ENCODE measurements around the gene PHF21A.

PHF21A gene

DNA sequence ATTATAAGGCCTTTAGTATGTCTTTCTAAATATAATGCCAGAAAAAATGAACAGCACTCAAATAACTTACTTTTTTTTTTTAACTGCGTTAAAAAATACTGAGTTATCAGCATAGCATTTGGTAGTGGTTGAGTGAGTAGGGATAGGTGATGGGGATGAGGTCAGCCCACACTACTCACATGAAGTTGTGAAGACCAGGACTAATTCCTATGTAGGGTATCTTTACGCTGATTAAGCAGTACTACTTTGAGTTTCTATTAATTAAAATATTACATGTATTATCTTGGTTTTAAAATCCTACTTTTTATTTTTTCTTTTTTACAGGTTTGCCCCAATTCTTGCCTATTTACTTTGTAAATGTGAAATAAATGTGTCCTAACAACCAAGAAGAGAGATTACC lies 13.5 kb downstream of the PHF21A start:
- Histone ChIP-seq H3K27me3 (ENCODE audit: control insufficient read depth, insufficient read depth, low read length) (no peaks in the 10 kb centered on the region), H3K27ac (ENCODE audit: low read depth, low read length) (no peak overlapping the region), H3K9me3 (ENCODE audit: control insufficient read depth, insufficient read depth, low read depth, low read length) (no peaks in the 10 kb centered on the region), H3K4me3 (ENCODE audit: low read depth, low read length) (no peak overlapping the region), H3K4me1 (ENCODE audit: control insufficient read depth, insufficient read depth, low read length) (peaks cover 21% of the 10 kb centered on the region), H3K36me3 (ENCODE audit: control insufficient read depth, insufficient read depth, low read length) (no peaks in the 10 kb centered on the region), H3K9ac (ENCODE audit: low read length) (no peak overlapping the region)

DNA sequence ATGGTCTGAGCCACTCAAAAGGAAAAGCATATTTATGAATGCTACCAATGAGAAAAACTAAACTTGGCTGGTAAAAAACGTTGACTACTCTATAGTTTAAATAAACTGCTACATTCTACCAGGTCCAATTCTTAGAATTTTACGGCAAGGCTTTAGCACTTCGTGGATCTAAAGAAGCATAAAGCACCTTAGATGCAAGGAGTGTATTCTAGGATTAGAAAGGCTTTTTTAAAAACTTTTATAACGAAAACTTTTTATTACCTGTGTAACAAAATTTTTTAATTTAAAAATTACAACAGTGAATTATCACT lies 13.9 kb downstream of the PHF21A start:
- Histone ChIP-seq H3K27me3 (ENCODE audit: control insufficient read depth, insufficient read depth, low read length) (no peaks in the 10 kb centered on the region), H3K27ac (ENCODE audit: low read depth, low read length) (no peak overlapping the region), H3K36me3 (ENCODE audit: control insufficient read depth, insufficient read depth, low read length) (no peaks in the 10 kb centered on the region), H3K4me1 (ENCODE audit: control insufficient read depth, insufficient read depth, low read length) (peaks cover 21% of the 10 kb centered on the region), H3K9ac (ENCODE audit: low read length) (no peak overlapping the region), H3K9me3 (ENCODE audit: control insufficient read depth, insufficient read depth, low read depth, low read length) (no peaks in the 10 kb centered on the region), H3K4me3 (ENCODE audit: low read depth, low read length) (no peak overlapping the region)

DNA sequence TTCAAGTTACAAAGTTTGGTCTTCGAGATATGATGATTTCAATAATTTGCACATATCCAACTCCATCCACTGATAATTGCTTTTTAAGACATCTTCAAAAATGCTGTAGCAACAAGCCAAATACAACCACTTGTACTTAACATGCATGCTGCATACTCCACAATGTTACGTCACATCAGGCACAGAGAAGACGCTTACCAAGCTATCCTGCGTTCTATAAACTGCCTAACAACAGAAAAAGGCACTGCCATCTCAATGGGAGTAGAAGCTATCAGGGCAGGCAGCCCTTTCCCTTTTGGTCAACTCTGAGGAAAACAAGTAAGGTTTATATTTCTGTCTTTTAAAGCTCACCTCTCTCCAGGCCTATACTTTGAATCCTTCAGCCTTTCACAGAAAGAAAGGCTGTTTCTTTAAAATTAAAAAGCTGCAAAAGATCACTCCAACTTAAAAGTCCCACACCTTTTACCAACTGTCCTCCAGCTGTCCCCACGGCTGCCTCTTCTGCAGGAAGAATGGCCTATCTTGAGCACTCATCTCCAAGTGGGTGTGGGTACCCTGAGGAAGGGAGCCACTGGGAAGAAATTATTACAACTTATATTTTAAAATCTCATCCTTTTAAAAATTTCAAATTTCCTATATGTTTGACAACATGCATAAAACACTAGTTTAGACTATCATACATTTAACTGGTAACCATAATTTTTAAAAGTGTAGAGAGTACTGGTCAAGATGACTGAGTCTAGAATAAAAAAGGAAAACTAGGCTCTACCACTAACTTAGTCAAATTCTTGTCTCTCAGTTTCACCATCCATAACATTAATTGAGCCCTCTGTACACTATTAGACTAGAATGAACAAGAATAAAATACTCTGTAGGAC lies 14.5 kb downstream of the PHF21A start:
- no peaks in the 10 kb centered on the region for H3K36me3 ChIP-seq (ENCODE audit: control insufficient read depth, insufficient read depth, low read length)
- no peak overlapping the region for H3K9ac ChIP-seq (ENCODE audit: low read length)
- H3K4me1 ChIP-seq (ENCODE audit: control insufficient read depth, insufficient read depth, low read length) = peaks cover 21% of the 10 kb centered on the region
- H3K27me3 ChIP-seq (ENCODE audit: control insufficient read depth, insufficient read depth, low read length) = no peaks in the 10 kb centered on the region
- no peaks in the 10 kb centered on the region for H3K9me3 ChIP-seq (ENCODE audit: control insufficient read depth, insufficient read depth, low read depth, low read length)
- H3K27ac ChIP-seq (ENCODE audit: low read depth, low read length) = no peak overlapping the region
- H3K4me3 ChIP-seq (ENCODE audit: low read depth, low read length) = no peak overlapping the region

DNA sequence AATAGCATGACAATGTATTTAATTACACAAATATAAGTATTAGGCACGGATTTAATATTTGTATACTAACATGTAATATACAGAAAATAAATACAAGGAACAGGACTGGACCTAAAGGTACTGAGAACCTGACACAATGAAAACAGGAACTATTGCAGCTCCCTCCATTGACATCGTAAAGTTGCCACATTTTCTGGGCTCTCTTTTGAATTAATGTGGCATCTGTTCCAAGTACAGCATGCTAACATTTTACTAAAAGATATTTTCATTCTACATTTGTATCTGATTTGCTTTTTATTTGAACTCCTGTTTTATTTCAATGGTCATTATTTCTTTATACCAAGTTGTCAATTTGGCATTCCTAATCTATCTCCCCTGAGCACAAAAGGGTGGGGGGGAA lies 15.3 kb downstream of the PHF21A start:
- no peaks in the 10 kb centered on the region for H3K36me3 ChIP-seq (ENCODE audit: control insufficient read depth, insufficient read depth, low read length)
- H3K27ac ChIP-seq (ENCODE audit: low read depth, low read length) = no peak overlapping the region
- peaks cover 21% of the 10 kb centered on the region for H3K4me1 ChIP-seq (ENCODE audit: control insufficient read depth, insufficient read depth, low read length)
- H3K27me3 ChIP-seq (ENCODE audit: control insufficient read depth, insufficient read depth, low read length) = no peaks in the 10 kb centered on the region
- no peaks in the 10 kb centered on the region for H3K9me3 ChIP-seq (ENCODE audit: control insufficient read depth, insufficient read depth, low read depth, low read length)
- no peak overlapping the region for H3K9ac ChIP-seq (ENCODE audit: low read length)
- no peak overlapping the region for H3K4me3 ChIP-seq (ENCODE audit: low read depth, low read length)

DNA sequence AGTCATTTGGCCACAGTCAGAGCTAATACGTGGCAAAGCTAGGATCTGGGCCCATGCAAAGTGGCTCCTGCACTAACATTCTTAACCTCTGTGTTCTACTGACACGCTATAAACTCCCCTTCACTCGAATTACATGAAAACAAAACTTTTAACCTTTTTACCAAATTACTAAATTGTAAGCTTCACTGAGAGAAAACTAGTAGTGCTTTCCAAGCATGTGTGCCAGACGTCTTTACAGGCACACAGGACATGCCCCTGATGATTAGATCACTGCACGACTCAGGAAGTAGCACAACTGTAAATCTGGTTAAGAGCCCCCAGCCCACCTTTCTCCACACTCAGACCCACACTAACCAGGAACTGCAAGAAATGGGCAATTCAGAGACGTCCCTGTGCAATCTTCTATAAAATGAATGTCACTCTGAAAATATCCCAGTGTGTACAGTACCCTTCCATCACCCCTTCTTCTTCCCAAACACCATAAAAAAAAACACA lies 16.1 kb downstream of the PHF21A start:
- H3K9ac ChIP-seq (ENCODE audit: low read length) = no peak overlapping the region
- H3K27ac ChIP-seq (ENCODE audit: low read depth, low read length) = no peak overlapping the region
- no peaks in the 10 kb centered on the region for H3K27me3 ChIP-seq (ENCODE audit: control insufficient read depth, insufficient read depth, low read length)
- no peak overlapping the region for H3K4me3 ChIP-seq (ENCODE audit: low read depth, low read length)
- H3K36me3 ChIP-seq (ENCODE audit: control insufficient read depth, insufficient read depth, low read length) = no peaks in the 10 kb centered on the region
- peaks cover 21% of the 10 kb centered on the region for H3K4me1 ChIP-seq (ENCODE audit: control insufficient read depth, insufficient read depth, low read length)
- H3K9me3 ChIP-seq (ENCODE audit: control insufficient read depth, insufficient read depth, low read depth, low read length) = no peaks in the 10 kb centered on the region

DNA sequence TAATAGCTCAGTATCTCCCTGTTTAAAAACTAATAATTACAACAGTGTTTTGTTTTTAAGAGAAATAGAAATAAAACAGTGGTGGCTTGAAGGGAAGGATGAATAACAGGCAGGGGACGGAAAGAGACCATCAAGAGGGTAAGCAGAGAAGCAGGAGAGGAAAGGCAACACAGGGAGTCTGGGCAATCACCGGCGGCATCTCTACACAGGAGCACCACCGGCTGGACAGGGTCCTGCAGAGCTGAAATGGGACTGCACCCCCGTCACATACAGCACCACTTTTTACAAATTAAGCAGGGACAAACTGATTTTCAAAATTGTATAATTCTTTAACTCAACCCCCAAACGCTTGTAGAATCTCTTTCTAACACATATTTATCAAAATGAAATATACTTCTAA lies 18.4 kb downstream of the PHF21A start:
- no peak overlapping the region for H3K9ac ChIP-seq (ENCODE audit: low read length)
- no peaks in the 10 kb centered on the region for H3K9me3 ChIP-seq (ENCODE audit: control insufficient read depth, insufficient read depth, low read depth, low read length)
- H3K4me1 ChIP-seq (ENCODE audit: control insufficient read depth, insufficient read depth, low read length) = peaks cover 31% of the 10 kb centered on the region
- no peaks in the 10 kb centered on the region for H3K36me3 ChIP-seq (ENCODE audit: control insufficient read depth, insufficient read depth, low read length)
- H3K4me3 ChIP-seq (ENCODE audit: low read depth, low read length) = no peak overlapping the region
- no peak overlapping the region for H3K27ac ChIP-seq (ENCODE audit: low read depth, low read length)
- no peaks in the 10 kb centered on the region for H3K27me3 ChIP-seq (ENCODE audit: control insufficient read depth, insufficient read depth, low read length)

DNA sequence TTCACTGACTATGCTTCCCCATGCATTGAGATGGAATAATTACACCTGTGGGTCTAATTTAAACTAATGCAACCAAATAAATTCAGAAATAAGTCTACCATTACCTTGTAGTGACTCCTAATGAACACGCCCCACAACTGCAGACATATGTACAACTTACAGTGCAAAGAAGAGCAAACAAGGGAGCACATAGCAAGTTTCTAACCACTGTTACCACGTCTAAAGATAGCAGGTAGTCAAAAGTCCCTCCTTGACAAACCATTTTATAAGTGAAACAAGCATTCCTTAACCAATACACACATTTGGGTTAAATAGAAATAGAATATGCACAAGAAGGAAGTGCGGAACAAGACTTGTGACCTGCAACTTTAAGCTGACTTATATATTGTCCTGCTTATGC lies 20.6 kb downstream of the PHF21A start:
- H3K36me3 ChIP-seq (ENCODE audit: control insufficient read depth, insufficient read depth, low read length) = no peaks in the 10 kb centered on the region
- H3K27ac ChIP-seq (ENCODE audit: low read depth, low read length) = no peak overlapping the region
- no peaks in the 10 kb centered on the region for H3K9me3 ChIP-seq (ENCODE audit: control insufficient read depth, insufficient read depth, low read depth, low read length)
- no peak overlapping the region for H3K4me3 ChIP-seq (ENCODE audit: low read depth, low read length)
- H3K27me3 ChIP-seq (ENCODE audit: control insufficient read depth, insufficient read depth, low read length) = no peaks in the 10 kb centered on the region
- H3K4me1 ChIP-seq (ENCODE audit: control insufficient read depth, insufficient read depth, low read length) = peaks cover 23% of the 10 kb centered on the region
- no peak overlapping the region for H3K9ac ChIP-seq (ENCODE audit: low read length)

DNA sequence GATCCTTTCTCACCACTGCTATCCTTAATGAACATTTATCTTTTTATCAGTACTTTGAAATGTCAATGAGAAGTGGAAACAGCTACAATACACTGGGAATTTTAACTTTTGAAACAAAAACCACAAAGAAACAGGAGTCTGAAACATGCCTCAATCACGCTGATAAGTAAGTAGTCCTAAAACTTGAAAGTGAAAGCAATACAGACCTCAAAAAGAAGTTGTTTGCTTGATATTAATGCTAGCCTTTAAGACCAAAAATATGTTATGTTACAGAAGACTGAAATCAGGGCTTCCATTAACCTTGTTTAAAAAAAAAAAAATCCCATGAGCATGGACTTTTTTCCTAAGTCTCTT lies 21.3 kb downstream of the PHF21A start:
- Histone ChIP-seq H3K9ac (ENCODE audit: low read length) (no peak overlapping the region), H3K27ac (ENCODE audit: low read depth, low read length) (no peak overlapping the region), H3K4me1 (ENCODE audit: control insufficient read depth, insufficient read depth, low read length) (peaks cover 17% of the 10 kb centered on the region), H3K36me3 (ENCODE audit: control insufficient read depth, insufficient read depth, low read length) (no peaks in the 10 kb centered on the region), H3K27me3 (ENCODE audit: control insufficient read depth, insufficient read depth, low read length) (no peaks in the 10 kb centered on the region), H3K4me3 (ENCODE audit: low read depth, low read length) (no peak overlapping the region), H3K9me3 (ENCODE audit: control insufficient read depth, insufficient read depth, low read depth, low read length) (no peaks in the 10 kb centered on the region)

DNA sequence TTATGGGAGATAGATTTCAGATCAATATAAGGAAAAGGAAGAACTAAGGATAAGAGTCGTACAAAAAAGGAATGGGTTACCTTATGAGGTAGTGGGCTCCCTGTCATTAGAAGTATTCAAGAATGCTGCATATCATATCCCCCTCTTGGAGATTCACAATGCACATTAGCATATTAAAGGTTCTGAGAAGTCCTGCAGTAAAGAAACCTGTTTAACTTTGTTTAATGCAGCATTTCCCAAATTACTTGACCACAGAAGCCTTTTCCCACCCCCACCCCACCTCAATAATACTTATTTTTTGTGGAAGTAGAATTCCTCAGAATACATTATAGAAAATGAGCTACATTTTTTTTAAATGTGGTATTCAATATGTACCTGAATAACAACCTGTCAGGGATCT lies 30.9 kb downstream of the PHF21A start:
- Histone ChIP-seq H3K4me1 (ENCODE audit: control insufficient read depth, insufficient read depth, low read length) (no peaks in the 10 kb centered on the region), H3K9me3 (ENCODE audit: control insufficient read depth, insufficient read depth, low read depth, low read length) (no peaks in the 10 kb centered on the region), H3K36me3 (ENCODE audit: control insufficient read depth, insufficient read depth, low read length) (no peaks in the 10 kb centered on the region; the same call in 1 of the 2 replicates), H3K9ac (ENCODE audit: low read length) (no peak overlapping the region), H3K27me3 (ENCODE audit: control insufficient read depth, insufficient read depth, low read length) (no peaks in the 10 kb centered on the region), H3K27ac (ENCODE audit: low read depth, low read length) (no peak overlapping the region), H3K4me3 (ENCODE audit: low read depth, low read length) (no peak overlapping the region)

DNA sequence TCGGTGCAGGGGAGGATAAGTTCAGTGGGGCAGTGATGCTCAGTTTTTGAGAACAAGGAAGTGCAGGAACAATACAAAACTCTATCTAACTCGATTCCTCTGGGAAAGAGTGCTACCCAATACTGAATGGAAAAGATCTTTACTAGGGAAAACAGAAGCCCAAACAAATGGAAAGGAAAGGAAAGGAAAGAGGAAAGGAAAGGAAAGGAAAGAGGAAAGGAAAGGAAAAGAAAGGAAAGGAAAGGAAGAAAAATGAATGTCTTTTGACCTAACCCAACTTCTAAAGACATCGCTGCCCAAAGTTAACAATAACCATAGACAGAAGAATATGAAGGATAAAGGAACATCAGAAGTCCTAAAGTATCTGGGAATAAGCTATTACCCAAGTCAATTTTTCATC lies 41.6 kb downstream of the PHF21A start:
- H3K36me3 ChIP-seq (ENCODE audit: control insufficient read depth, insufficient read depth, low read length) = 0 out of 2 replicates have a peak, but pooled peaks cover 3% of the 10 kb centered on the region
- no peaks in the 10 kb centered on the region for H3K4me1 ChIP-seq (ENCODE audit: control insufficient read depth, insufficient read depth, low read length)
- no peak overlapping the region for H3K27ac ChIP-seq (ENCODE audit: low read depth, low read length)
- H3K27me3 ChIP-seq (ENCODE audit: control insufficient read depth, insufficient read depth, low read length) = no peaks in the 10 kb centered on the region
- H3K9me3 ChIP-seq (ENCODE audit: control insufficient read depth, insufficient read depth, low read depth, low read length) = no peaks in the 10 kb centered on the region
- H3K4me3 ChIP-seq (ENCODE audit: low read depth, low read length) = no peak overlapping the region
- H3K9ac ChIP-seq (ENCODE audit: low read length) = no peak overlapping the region

DNA sequence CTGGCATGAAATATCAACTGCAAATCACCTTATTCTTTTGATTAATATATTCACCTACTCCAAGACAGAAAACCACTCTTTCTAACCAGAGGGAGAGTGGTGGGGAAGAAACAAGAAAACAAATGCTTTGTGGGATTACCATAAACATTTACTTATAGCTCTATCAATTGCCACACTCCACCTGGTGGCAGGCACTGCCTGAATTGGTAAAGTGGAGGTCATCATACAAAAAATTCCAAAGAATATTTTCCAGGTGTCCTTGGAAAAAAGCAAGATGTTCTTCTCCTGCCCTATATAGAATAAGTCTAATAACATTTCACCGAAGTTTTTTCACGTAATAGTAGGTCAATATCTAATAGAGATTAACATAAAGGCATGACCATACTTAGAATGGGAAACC lies 45.3 kb downstream of the PHF21A start:
- H3K9me3 ChIP-seq (ENCODE audit: control insufficient read depth, insufficient read depth, low read depth, low read length) = no peaks in the 10 kb centered on the region
- H3K27me3 ChIP-seq (ENCODE audit: control insufficient read depth, insufficient read depth, low read length) = no peaks in the 10 kb centered on the region
- H3K27ac ChIP-seq (ENCODE audit: low read depth, low read length) = no peak overlapping the region
- H3K4me1 ChIP-seq (ENCODE audit: control insufficient read depth, insufficient read depth, low read length) = no peaks in the 10 kb centered on the region
- H3K9ac ChIP-seq (ENCODE audit: low read length) = no peak overlapping the region
- H3K36me3 ChIP-seq (ENCODE audit: control insufficient read depth, insufficient read depth, low read length) = no peaks in the 10 kb centered on the region
- H3K4me3 ChIP-seq (ENCODE audit: low read depth, low read length) = no peak overlapping the region
